HG02678 (cell line): Measurements from ENCODE around the gene HMGB4.

Source experiments
- ATAC-seq: cut with Tn5 transposase; IDR thresholded peaks from one replicate; pipeline ENCODE4 v1.9.1; 2021; ENCODE audit warnings: mild to moderate bottlenecking, moderate library complexity; ENCODE audit not compliant: unreplicated experiment

HMGB4 gene

GRCh38 chr1:33846861-33847260, 17.0 kb upstream of the HMGB4 start:
- ATAC-seq, result no peak

DNA sequence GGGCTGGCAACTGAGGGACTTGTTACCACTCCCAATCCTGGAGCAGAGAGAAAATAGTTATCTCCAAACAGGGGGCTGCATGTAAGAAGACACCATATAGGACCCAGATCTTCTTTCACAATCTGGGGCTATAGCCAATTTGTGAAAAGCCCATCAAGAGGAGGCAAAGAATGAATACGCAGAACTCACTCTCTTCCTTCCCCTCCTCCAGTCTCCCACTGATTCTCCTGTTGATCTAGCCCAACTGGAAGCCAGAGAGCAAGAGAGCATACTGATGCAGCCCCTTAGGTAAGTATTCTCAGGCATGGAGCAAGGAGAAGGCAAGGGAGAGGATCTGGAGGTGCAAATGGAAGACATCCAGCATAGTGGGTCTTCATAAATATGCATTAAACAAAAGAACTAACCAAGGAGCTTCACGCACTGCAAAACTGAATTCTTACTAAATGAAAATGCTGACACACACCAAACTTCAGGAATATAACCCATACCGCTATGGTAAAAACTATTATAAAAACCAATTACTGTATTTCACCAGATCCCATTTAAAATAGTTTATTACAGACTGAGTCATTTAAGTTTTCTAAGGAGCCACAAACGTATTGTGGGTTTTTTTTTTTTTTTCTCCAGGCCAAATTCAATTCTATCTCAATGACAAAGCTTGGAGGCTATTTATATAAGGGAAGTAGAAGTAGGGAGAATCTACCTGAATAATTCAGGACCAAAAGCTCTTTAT, 15.5 kb upstream of the HMGB4 start:
- ATAC-seq, result no peak

GRCh38 chr1:33849211-33849610, 14.7 kb upstream of the HMGB4 start:
- ATAC-seq, result no peak

DNA sequence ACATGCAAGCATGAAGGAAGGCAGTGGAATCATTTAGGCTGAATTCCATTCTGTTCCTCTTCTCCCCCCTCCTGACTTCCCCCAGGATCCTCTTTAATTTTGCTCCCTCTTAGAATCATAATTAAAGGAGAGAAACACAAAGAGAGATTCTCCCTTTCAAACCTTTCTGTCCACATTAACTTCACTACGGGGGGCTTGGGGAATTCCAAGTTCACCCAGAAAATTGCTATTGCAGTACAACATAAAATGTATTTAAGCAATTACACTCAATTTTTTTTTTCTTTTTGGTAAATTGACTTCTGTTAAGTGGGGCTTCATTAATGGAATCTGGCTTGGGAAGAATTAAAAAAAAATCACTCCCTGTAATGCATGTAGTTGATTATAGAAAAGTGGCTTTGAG, 13.4 kb upstream of the HMGB4 start:
- no peak for ATAC-seq

DNA sequence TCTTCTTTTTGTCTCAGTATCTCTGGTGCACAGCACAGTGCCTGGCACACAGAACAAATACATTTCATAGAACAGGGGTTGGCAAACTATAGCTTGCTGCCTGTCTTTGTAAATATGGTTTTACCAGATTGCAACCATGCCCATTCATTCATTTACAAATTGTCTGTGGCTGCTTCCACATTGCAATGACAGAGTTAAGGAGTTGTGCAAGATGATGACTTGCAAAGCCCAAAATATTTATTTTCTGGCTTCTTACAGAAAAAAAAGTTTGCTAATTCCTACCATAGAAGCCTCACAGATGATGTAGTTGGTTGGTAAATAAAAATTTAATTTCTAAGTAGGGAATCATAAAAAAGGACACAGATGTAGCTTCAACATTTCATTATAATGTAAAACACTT, 11.2 kb upstream of the HMGB4 start:
- no peak for ATAC-seq

GRCh38 chr1:33853431-33853830, 10.4 kb upstream of the HMGB4 start:
- ATAC-seq, result no peak

GRCh38 chr1:33854091-33854490, 9.8 kb upstream of the HMGB4 start:
- ATAC-seq, result no peak

DNA sequence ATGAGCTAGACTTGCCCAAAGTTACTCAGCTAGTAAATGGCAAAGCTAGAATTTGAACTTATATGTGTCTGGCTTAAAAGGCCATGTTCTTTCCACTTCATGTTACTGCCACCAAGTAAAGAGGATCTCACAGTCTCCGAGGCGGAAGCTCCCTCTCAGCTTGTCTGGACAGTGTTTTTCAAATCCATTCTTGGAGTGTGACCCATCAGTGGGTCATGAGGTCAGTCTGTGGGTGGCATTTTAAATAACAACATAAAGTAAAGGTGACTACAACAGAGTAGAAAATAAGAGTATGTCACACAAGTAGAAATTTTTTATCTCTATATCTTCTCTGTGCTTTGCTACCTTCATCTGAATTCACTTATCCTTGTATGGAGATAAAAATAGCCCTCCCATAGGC, 3.2 kb upstream of the HMGB4 start:
- ATAC-seq, result no peak

GRCh38 chr1:33864460-33865389, 846 bp downstream of the HMGB4 start:
- no peak for ATAC-seq

- ATAC-seq, result no peak
Observed at GRCh38 chr1:33866281-33866680, 2.4 kb downstream of the HMGB4 start.

DNA sequence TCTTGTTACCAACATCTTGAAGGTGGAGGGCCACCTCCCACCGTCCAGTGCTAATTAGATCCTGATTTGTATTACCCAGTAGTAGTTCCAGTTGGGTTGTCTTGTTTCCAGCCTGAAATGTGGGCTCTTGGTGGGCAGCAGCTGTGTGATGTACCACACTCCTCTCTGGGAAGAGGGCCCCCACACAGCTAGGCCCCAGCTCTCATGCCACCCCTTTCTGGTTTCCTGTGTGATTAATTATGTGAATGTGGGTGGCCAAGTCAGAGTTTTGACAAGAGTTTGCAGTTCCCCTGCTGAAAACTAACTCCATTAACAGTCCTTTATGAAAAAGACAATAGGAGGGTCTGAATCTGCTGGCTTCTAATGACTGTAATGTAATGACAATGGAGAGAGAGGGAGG, 3.8 kb downstream of the HMGB4 start:
- no peak for ATAC-seq

DNA sequence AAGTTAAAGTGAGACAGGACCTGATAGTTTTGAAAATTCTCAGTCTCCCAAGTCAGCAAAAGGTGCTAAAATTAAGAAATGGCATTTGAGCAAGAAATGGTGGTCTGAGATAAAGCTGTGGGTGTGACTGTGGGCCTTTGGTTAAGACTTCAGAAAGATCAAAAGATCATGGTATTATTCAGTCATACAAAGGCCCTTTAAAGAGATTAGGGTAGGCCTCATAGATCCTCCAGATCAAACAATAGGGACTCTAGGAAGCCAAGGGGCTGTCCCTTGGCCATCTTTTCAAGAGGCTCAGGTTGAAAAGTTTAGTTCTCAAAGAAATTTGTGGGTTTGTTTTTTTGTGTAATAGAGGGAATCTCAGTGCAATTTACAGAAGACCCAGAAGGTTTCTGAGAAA, 8.4 kb downstream of the HMGB4 start:
- no peak for ATAC-seq

GRCh38 chr1:33872683-33873082, 8.8 kb downstream of the HMGB4 start:
- no peak for ATAC-seq

DNA sequence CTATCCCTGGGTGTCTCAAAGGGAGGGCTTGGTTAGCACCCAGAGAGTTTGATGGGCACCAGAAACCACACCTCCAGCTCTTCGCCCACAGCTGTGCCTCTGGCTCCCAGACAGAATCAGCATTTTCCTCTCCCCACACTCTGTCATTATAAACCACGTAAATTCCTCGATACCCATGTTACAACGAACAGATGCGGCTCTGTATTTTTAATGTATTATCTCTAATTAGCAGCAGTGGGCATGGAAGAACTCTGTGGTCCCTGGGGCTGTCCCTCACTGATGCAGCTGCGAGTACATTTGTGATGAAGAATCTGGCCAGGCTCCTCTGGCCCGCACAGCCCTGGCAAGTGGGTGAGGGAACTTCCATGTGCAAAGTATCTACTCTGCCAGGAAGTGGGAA, 10.8 kb downstream of the HMGB4 start:
- ATAC-seq, result no peak

DNA sequence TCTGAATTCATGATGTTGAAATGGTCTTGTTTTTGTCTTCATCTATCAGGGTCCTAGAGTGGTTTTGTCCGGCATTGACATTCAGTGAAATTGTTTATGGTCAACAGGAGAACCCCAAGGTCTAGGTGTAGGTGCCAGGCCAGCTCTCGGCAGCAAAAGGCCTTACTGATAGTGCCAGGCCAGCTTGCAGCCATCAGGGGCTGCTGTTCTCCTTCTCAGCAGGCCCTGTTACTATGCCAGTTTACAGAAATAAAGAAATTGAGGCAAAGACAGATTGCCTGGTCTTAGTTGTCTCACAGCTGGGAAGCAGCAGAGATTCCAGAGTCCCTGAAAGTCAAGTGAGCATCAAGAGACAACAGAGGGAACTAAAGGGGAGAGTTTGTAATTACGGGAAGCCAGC, 12.0 kb downstream of the HMGB4 start:
- ATAC-seq, result no peak

- no peak for ATAC-seq
Observed at GRCh38 chr1:33876970-33877650, 13.2 kb downstream of the HMGB4 start.

- no peak for ATAC-seq
Observed at GRCh38 chr1:33878392-33878791, 14.5 kb downstream of the HMGB4 start.

DNA sequence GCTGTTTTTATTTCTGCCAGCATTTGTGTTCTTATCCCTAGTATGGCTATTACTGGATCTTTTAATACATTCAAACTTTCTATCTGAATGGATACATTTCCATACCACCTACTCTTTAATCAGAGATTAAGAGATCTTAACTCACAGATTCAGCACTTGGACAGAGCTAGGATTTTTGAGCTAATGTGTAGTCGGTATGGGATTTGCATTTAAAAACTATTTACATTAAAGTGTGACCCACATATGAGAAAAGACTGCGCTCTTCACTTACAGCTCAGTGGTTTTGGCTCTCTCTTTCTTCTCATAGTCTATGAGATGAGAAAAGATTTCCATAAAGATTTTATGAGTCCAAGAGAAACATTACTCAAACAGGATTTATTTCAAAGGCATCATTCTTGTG, 16.4 kb downstream of the HMGB4 start:
- ATAC-seq, result no peak

DNA sequence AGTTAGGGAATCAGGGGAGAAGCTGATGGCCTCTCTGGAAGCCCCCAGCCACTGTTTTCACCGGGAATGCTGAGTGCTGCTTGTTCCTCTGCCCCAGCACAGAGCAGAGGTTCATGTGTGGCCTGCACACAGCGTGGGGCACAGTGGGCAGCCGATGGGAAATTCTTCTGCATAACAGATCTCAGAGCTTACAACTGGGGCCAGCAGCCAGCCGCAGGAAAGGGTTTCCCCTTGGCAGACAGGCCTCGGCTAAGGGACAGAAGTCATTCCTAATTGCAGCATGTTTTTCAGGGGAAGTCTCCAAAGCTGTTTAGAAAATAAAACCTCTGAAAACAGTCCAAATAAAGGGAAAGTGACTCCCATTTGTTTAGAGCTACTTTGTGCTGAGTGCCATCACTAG, 22.6 kb downstream of the HMGB4 start:
- ATAC-seq, result no peak

DNA sequence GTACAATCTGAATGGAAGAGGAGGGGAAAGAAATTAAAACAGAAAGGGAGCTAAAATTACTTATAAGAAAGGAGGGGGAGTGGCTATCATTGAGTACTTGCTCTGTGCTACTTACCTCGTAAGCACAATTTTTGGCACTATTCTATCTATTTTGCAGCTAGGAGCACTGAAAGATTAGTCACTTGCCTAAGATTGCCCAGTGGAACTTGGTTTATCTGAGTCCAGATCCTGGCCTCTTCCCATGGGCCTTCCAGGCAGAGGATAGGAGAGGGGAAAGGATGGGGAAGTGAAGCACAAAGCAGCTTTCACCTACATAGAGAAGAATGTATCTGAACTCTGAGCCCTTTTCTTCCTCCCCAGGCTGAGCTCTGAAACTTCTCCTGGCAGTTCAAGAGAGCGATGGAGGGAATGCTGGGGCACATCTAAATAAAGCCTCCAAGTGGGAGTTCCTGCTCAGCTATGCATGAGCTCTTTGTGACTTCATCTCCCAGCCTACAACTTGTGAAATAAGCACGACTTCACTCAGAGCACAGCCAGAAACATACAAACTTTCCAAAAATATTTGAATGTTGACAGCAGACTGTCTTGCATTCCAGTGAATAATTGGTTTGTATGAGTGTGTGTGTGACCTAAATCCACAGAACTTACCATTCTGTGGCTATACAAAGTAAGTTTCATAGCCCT, 29.4 kb downstream of the HMGB4 start:
- ATAC-seq, result no peak

- no peak for ATAC-seq
Observed at GRCh38 chr1:33895396-33895795, 31.5 kb downstream of the HMGB4 start.
